ENCODE data around the gene PYDC1.

PYDC1 gene

DNA sequence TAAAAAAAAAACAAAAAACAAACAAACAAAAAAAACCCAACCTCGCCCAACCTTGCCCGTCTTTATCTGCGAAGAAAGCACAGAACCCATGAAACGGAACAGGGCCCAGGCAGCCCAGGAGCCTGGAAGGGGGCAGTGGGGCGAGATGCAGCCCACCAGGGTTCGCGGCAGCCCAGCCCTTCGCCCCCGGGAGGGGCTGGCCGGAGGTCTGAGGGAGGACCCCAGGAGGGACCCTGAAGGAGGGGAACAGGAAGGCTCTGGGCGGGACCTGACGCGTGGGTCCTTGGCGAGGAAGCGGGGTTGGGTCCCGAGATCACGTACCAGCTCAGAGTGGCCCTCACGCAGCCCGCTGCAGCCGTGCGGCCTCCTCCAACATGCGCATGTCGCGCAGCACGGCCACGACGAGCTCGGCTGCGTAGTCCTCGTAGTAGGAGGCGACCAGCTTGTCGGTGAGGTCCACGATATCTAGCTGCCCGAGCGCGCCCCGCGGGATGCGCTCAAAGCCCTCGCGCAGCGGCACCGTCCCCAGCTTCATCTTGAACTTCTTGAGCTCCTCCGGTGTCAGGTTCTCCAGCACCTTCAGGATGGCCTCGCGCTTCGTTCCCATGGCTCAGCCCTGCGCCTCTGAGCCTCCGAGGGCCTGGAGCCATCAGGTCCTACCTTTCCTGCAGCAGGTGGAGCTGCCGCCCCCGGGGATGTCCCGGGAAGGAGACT, at the start of gene PYDC1:
Gene PYDC1, minus strand, starts transcription at position 714 of the 714 bp plus-strand sequence. Its CDS starts 107 bp downstream, at position 607.
- TF ChIP-seq, protein P1, sequence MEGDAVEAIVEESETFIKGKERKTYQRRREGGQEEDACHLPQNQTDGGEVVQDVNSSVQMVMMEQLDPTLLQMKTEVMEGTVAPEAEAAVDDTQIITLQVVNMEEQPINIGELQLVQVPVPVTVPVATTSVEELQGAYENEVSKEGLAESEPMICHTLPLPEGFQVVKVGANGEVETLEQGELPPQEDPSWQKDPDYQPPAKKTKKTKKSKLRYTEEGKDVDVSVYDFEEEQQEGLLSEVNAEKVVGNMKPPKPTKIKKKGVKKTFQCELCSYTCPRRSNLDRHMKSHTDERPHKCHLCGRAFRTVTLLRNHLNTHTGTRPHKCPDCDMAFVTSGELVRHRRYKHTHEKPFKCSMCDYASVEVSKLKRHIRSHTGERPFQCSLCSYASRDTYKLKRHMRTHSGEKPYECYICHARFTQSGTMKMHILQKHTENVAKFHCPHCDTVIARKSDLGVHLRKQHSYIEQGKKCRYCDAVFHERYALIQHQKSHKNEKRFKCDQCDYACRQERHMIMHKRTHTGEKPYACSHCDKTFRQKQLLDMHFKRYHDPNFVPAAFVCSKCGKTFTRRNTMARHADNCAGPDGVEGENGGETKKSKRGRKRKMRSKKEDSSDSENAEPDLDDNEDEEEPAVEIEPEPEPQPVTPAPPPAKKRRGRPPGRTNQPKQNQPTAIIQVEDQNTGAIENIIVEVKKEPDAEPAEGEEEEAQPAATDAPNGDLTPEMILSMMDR (IDR thresholded peaks at IDR 0.05), result no peak

DNA sequence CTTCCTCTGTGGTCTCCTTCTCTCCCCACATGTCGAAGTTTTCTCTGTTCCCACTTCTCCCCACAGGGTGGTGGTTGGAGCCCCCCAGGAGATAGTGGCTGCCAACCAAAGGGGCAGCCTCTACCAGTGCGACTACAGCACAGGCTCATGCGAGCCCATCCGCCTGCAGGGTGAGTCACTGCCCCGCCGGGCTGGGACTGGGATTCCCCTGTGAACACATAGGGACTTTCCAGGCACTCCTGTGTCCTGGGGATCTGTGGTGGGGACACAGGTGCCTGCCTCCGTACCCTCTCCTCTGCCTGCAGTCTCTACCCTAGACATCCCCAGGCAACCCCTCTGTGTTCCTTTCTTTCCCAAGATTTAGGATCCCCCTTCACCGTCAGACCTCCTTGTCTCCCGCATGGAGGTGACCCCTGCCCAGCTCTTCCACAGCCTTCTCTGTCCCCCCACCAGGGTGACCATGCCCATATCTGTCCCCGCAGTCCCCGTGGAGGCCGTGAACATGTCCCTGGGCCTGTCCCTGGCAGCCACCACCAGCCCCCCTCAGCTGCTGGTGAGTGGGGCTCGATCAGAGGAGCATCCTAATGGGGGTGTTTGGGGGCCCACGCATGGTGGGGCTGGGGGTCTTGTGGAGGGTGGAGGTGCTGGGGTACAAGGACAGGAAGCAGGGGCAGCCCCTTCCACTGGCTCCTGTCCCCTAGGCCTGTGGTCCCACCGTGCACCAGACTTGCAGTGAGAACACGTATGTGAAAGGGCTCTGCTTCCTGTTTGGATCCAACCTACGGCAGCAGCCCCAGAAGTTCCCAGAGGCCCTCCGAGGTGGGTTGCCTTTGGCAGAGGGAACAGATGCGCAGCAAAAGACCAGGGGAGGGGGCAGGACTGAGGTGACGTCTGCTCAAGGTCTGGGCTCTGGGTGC, 48.7 kb upstream of the PYDC1 start:
- TF ChIP-seq, protein P1 (IDR thresholded peaks at IDR 0.05), result no peak

DNA sequence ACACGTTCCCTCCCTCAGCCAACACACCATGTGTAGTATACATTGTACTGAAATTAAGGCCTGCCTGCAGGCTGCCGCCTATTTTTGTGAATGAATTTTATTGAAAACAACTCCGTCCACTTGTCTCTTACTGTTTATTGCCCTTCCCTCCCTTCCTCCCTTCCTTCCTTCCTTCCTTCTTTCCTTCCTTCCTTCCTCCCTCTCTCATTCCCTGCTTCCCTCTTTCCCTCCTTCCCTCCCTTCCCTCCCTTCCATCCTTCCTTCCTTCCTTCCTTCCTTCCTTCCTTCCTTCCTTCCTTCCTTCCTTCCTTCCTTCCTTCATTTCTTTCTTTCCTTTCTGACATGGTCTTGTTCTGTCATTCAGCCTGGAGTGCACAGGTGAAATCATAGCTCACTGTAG, 45.1 kb upstream of the PYDC1 start:
- TF ChIP-seq, protein P1 (IDR thresholded peaks at IDR 0.05), result no peak

DNA sequence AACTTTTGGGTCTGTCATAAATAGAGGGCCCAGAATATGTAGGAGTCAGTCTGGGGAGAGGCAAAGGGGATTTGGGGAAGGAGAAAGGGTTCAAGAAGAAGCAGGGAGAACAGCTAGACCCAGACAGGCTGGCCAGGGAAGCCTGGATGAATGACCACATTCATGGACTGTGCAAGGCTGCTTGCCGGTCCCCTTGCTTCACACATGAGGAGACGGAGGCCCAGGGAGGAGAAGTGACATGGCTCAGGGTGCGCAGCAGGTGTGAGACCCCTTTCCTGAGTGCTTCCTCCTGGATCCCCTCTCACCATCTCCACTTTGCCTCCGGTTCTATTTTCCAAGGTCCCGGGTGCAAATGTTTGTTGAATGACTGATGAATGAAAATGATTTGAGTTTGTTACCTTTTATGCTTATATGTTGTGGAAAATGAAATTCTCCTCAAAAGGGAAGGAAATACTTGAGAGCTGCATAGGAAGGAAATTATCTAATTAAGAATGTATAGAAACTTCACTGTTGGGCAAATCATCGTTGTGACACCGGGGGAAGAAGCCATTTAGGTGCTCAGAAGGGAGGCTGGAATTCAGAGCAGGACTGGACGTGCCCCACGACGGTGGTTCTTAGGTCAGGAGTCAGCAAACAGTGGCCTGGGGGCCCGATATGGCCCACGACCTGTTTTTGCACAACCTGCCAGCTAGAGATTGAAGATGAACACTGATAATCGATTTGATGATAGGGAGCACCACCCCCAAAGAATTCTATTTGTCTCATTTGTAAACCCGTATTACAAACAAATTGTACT, 43.4 kb upstream of the PYDC1 start:
- TF ChIP-seq, protein P1 (IDR thresholded peaks at IDR 0.05), result no peak

DNA sequence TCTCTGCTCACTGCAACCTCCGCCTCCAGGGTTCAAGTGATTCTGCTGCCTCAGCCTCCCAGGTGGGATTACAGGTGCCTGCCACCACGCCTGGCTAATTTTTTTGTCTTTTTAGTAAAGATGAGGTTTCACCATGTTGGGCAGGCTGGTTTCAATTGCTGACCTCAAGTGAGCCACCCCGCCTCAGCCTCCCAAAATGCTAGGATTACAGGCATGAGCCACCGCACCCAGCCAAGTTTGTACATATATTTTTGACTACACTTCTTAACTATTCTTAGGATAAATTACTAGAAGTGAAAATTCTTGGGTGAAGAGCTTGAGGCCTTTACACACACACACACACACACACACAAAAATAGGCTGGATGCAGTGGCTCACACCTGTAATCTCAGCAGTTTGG, 41.4 kb upstream of the PYDC1 start:
- TF ChIP-seq, protein P1 (IDR thresholded peaks at IDR 0.05), result no peak

- TF ChIP-seq, protein P1 (IDR thresholded peaks at IDR 0.05), result no peak
Observed at GRCh38 chr16:31256466-31256865, 39.5 kb upstream of the PYDC1 start.

DNA sequence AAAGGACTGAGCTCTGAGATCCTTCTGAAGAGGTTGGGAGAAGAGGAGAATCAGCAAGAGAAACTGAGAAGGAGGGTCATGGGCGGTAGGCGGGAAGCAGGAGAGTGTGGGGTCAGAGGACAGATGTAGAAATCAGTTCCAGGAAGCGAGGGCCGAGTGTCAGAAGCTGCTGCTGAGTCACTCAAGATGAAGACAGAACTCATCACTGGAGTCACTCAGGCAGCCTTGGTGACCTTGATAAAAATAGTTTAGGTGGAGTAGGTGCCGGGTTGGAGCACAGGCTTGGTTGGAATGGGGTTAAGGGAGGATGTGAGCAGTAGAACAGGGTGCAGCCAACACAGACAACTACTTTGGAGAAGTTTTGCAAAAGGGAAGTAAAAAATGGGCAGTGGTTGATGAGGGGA, 36.7 kb upstream of the PYDC1 start:
- TF ChIP-seq, protein P1 (IDR thresholded peaks at IDR 0.05), result no peak

Measured in LNCAP (cell line).